Nephron (organoid): ENCODE results near the gene VWA3B.
"Not testable (repeated sequence)": the region's sequence is repeated elsewhere in the genome, so short reads cannot be mapped to it uniquely, and the experiment has no call there.

Experiments
- H3K27ac Mint-ChIP-seq, 3 experiments: 2 replicates each; pipeline ENCODE4 v1.8.0; 2020; ENCODE audit warnings: mixed read lengths in 3 of 3, mild to moderate bottlenecking in 2 of 3, moderate library complexity in 1 of 3
- H3K27me3 Mint-ChIP-seq: 2 replicates; pipeline ENCODE4 v1.8.0; 2021; ENCODE audit warnings: low read depth, mild to moderate bottlenecking, moderate library complexity, mixed read lengths
- H3K36me3 Mint-ChIP-seq: 2 replicates; pipeline ENCODE4 v1.8.0; 2020; ENCODE audit warnings: low read depth, mixed read lengths
- H3K4me1 Mint-ChIP-seq: 2 replicates; pipeline ENCODE4 v1.8.0; 2020; ENCODE audit warnings: mixed read lengths
- H3K4me3 Mint-ChIP-seq, 3 experiments: 2 replicates each; pipeline ENCODE4 v1.8.0; 2020; ENCODE audit warnings: mild to moderate bottlenecking in 3 of 3, mixed read lengths in 3 of 3, moderate library complexity in 2 of 3
- H3K9me3 Mint-ChIP-seq: 2 replicates; pipeline ENCODE4 v1.8.0; 2020; ENCODE audit warnings: mixed read lengths
- CTCF ChIP-seq, 3 experiments: fragments of 200-600 bp; sonication (generic); IDR thresholded peaks; one replicate each; pipeline ENCODE4 v1.5.0; 2021; ENCODE audit warnings: antibody characterized with exemption in 3 of 3; ENCODE audit not compliant: unreplicated experiment in 3 of 3

VWA3B gene

DNA sequence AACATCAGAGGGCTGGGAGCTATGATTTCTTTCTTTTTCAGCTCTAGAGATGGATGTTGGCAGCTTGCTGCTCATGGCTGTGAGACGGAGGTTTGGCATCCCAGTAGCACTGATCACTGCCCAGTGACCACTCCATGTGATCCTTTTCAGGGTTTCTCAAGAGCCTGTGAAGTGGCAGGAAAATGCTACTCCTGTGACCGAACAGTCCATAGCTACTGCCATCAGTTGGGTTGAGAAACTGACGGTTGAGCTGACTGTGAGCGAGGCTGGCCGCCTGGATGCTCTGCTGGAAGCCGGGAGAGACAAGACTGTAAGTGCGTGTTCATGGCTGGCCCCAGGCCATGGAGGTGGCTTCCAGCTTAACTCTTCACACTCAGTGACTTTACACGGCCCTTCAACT lies 34.2 kb downstream of the VWA3B start:
- TF ChIP-seq CTCF (IDR thresholded peaks at IDR 0.05; ENCODE audit: unreplicated experiment in 3 of 3): no peak
- Mint-ChIP-seq H3K27me3 (peaks cover 37% of the 10 kb centered on the region), H3K36me3 (no peaks in the 10 kb centered on the region), H3K27ac (no peak overlapping the region), H3K9me3 (no peaks in the 10 kb centered on the region), H3K4me1 (peaks cover 70% of the 10 kb centered on the region), H3K4me3 (no peak overlapping the region)

DNA sequence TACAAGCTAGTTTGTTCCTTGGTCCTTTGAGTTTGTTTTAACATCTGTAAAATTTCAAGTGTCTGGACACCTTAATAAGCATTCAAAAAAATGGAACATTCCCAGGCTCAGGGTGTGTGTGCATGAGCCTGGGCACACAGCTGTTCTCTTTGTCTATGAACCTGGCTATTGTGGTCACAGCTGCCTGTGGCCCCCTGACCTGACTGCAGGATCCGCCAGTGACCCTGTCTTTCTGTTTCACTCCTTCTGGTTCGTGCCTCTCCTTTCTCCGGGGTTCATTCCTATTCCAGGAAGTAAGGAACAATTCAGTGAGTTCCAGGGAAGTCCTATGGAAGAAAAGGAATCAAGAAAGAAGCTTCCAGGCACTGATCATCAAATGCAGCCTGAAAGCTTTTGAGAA lies 35.6 kb downstream of the VWA3B start:
- Mint-ChIP-seq H3K36me3 (no peaks in the 10 kb centered on the region), H3K4me1 (peaks cover 79% of the 10 kb centered on the region), H3K4me3 (no peak overlapping the region), H3K27ac (peak overlapping the region in 2 of 3 experiments; percentile 47 to 53), H3K27me3 (peaks cover 38% of the 10 kb centered on the region), H3K9me3 (no peaks in the 10 kb centered on the region)
- no peak for TF ChIP-seq CTCF (IDR thresholded peaks at IDR 0.05; ENCODE audit: unreplicated experiment in 3 of 3)

DNA sequence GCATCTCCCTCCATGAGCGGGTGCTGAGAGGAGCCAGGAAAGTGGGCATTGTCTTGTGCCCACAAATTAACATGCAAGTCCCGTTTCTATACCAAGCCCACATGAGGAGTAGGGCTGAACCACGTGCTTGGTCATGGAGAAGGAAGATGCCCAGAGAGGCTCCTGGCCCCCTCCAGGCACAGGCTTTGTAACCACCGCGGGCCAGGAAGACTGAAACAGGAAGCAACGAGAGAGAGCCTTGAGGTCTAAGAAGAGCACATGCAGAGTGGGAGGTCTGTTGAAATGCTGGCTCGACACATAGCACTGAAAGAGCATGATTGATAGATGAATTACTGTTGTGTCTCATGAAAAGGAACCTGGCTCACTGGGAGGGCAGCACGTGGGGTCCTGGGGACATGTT lies 36.3 kb downstream of the VWA3B start:
- H3K27ac Mint-ChIP-seq: peak overlapping the region in 2 of 3 experiments; percentile 47 to 53
- H3K27me3 Mint-ChIP-seq: peaks cover 45% of the 10 kb centered on the region
- peaks cover 76% of the 10 kb centered on the region for H3K4me1 Mint-ChIP-seq
- no peak overlapping the region for H3K4me3 Mint-ChIP-seq
- H3K36me3 Mint-ChIP-seq: no peaks in the 10 kb centered on the region
- no peaks in the 10 kb centered on the region for H3K9me3 Mint-ChIP-seq
- TF ChIP-seq CTCF (IDR thresholded peaks at IDR 0.05; ENCODE audit: unreplicated experiment in 3 of 3): no peak

DNA sequence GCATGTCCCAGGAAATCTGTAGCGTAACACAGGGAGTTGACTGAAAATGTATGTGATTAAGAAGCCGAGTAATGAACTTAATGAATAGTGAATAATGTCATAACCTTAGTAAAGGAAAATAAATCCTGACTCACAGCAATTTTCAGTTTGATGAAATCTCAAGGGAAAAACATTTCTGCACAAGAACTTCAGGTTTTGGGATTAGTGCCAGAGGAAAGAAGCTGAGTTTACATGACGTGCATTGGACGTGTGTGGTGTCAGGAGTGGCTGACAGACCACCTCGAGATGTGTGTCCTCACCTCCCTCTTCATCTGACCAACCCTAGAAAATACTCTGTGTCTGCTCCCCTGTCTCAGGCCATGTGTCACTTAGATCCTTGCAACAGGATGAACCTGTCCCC lies 39.1 kb downstream of the VWA3B start:
- TF ChIP-seq CTCF (IDR thresholded peaks at IDR 0.05; ENCODE audit: unreplicated experiment in 3 of 3): no peak
- H3K9me3 Mint-ChIP-seq: no peaks in the 10 kb centered on the region
- H3K36me3 Mint-ChIP-seq: no peaks in the 10 kb centered on the region
- peaks cover 64% of the 10 kb centered on the region for H3K27me3 Mint-ChIP-seq
- peak overlapping the region in 2 of 3 experiments; percentile 34 to 69 for H3K27ac Mint-ChIP-seq
- H3K4me3 Mint-ChIP-seq: no peak overlapping the region
- H3K4me1 Mint-ChIP-seq: peaks cover 70% of the 10 kb centered on the region

GRCh38 chr2:98127229-98127989 lies 40.4 kb downstream of the VWA3B start:
- H3K9me3 Mint-ChIP-seq: no peaks in the 10 kb centered on the region
- no peak overlapping the region for H3K4me3 Mint-ChIP-seq
- peaks cover 57% of the 10 kb centered on the region for H3K4me1 Mint-ChIP-seq
- no peaks in the 10 kb centered on the region for H3K36me3 Mint-ChIP-seq
- peaks cover 60% of the 10 kb centered on the region for H3K27me3 Mint-ChIP-seq
- H3K27ac Mint-ChIP-seq: no peak overlapping the region
- TF ChIP-seq CTCF (IDR thresholded peaks at IDR 0.05; ENCODE audit: unreplicated experiment in 3 of 3): no peak

DNA sequence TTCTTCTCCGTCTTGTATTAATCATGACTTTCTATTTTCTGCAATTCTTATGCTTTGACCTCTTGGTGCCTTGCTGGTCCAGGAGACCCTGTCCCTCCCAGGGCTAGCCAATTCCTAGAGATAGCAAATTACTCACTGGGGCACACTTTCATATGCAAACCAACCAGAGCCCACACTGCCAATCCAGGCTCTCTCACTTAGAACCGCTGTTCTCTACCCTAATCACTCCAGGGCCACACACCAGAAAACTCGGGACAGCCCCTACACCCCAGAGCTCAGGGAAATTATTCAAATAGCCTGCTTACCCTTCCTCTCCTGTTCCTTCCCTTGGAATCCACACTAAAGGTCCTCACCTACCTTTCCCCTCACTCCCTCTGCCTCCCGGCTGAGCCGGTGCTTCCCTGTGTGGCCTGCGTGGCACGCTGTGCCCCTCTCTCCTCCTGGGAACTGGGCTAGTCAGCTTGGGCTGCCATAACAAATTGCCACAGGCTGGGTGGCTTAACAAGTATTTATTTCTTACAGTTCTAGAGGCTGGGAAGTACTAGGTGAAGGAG lies 41.7 kb downstream of the VWA3B start:
- H3K4me3 Mint-ChIP-seq: no peak overlapping the region
- TF ChIP-seq CTCF (IDR thresholded peaks at IDR 0.05; ENCODE audit: unreplicated experiment in 3 of 3): no peak
- H3K27me3 Mint-ChIP-seq: peaks cover 55% of the 10 kb centered on the region
- H3K4me1 Mint-ChIP-seq: peaks cover 49% of the 10 kb centered on the region
- no peaks in the 10 kb centered on the region for H3K9me3 Mint-ChIP-seq
- H3K27ac Mint-ChIP-seq: peak overlapping the region in 1 of 3 experiments; percentile 64
- H3K36me3 Mint-ChIP-seq: no peaks in the 10 kb centered on the region

GRCh38 chr2:98130073-98130472 lies 43.1 kb downstream of the VWA3B start:
- H3K27ac Mint-ChIP-seq, H3K4me3 Mint-ChIP-seq, H3K9me3 Mint-ChIP-seq, H3K36me3 Mint-ChIP-seq: not testable (repeated sequence)
- Mint-ChIP-seq H3K27me3 (peaks cover 47% of the 10 kb centered on the region), H3K4me1 (peaks cover 49% of the 10 kb centered on the region)
